Neuronal stem cell (in vitro differentiated cells): Measurements from ENCODE around the gene C1orf198.
A peak's percentile ranks its signal among the peaks of the same experiment; 100 is the strongest.

Experiments used
- DNase-seq: peaks from one replicate; pipeline ENCODE4 v3.0.0-alpha.2; 2013; ENCODE audit warnings: low spot score
- H2AFZ ChIP-seq: one replicate; pipeline ENCODE4 v1.6.1; 2013; ENCODE audit warnings: mild to moderate bottlenecking, low read length, inconsistent platforms
- H2AK5ac ChIP-seq: 2 replicates; pipeline ENCODE4 v1.6.1; 2013; ENCODE audit warnings: low read depth, mild to moderate bottlenecking, inconsistent platforms, low read length, moderate library complexity, mixed read lengths
- H2BK120ac ChIP-seq: 2 replicates; pipeline ENCODE4 v1.6.1; 2013; ENCODE audit warnings: low read depth, mild to moderate bottlenecking, inconsistent platforms, low read length, moderate library complexity, mixed read lengths
- H2BK12ac ChIP-seq: one replicate; pipeline ENCODE4 v1.6.1; 2013; ENCODE audit warnings: low read length, inconsistent platforms
- H2BK15ac ChIP-seq: 2 replicates; pipeline ENCODE4 v1.6.1; 2013; ENCODE audit warnings: mild to moderate bottlenecking, low read length, inconsistent platforms, mixed read lengths
- H2BK5ac ChIP-seq: one replicate; pipeline ENCODE4 v1.6.1; 2013; ENCODE audit warnings: inconsistent platforms, mild to moderate bottlenecking, low read length, moderate library complexity
- H3K14ac ChIP-seq: one replicate; pipeline ENCODE4 v1.6.1; 2013; ENCODE audit warnings: low read length, inconsistent platforms
- H3K18ac ChIP-seq: 2 replicates; pipeline ENCODE4 v1.6.1; 2013; ENCODE audit warnings: low read length, inconsistent platforms
- H3K23ac ChIP-seq: 2 replicates; pipeline ENCODE4 v1.6.1; 2013; ENCODE audit warnings: low read depth, mild to moderate bottlenecking, mixed read lengths, low read length, inconsistent platforms; ENCODE audit not compliant: poor library complexity
- H3K27ac ChIP-seq: replicated peaks from 3 replicates; pipeline ENCODE4 v1.5.1; 2013; ENCODE audit warnings: low read length, inconsistent platforms
- H3K27me3 ChIP-seq, 3 experiments: 2 replicates each; pipeline ENCODE4 v1.6.1; 2013; ENCODE audit warnings: low read length in 3 of 3, mild to moderate bottlenecking in 2 of 3, inconsistent platforms in 1 of 3, low read depth in 1 of 3, mixed read lengths in 1 of 3, moderate library complexity in 1 of 3; ENCODE audit not compliant: control insufficient read depth in 3 of 3, insufficient read depth in 3 of 3
- H3K36me3 ChIP-seq, 2 donors: replicated peaks in 1 of 2; 2 replicates each; pipeline ENCODE4 v1.6.1; 2013; ENCODE audit warnings: low read length in 2 of 2; ENCODE audit not compliant: control insufficient read depth in 2 of 2, insufficient read depth in 2 of 2
- H3K4ac ChIP-seq: 2 replicates; pipeline ENCODE4 v1.6.1; 2013; ENCODE audit warnings: inconsistent platforms, mild to moderate bottlenecking, low read length, moderate library complexity
- H3K4me1 ChIP-seq, 2 donors: 1 replicate in 1 of 2; 2 replicates in 1 of 2; pipeline ENCODE4 v1.6.1; 2013; ENCODE audit warnings: low read length in 2 of 2, low read depth in 1 of 2; ENCODE audit not compliant: control insufficient read depth in 2 of 2, insufficient read depth in 1 of 2
- H3K4me2 ChIP-seq: one replicate; pipeline ENCODE4 v1.6.1; 2013; ENCODE audit warnings: mild to moderate bottlenecking, low read length, inconsistent platforms; ENCODE audit not compliant: insufficient read depth, poor library complexity, severe bottlenecking
- H3K4me3 ChIP-seq, 2 donors: 2 replicates each; pipeline ENCODE4 v1.5.1; 2013; ENCODE audit warnings: low read length in 2 of 2, mild to moderate bottlenecking in 2 of 2, inconsistent platforms in 1 of 2, moderate library complexity in 1 of 2
- H3K79me1 ChIP-seq: one replicate; pipeline ENCODE4 v1.6.1; 2013; ENCODE audit warnings: low read depth, mild to moderate bottlenecking, inconsistent platforms, low read length, moderate library complexity
- H3K9ac ChIP-seq: one replicate; pipeline ENCODE4 v1.6.1; 2013; ENCODE audit warnings: mild to moderate bottlenecking, low read depth, low read length, inconsistent platforms; ENCODE audit not compliant: poor library complexity
- H3K9me3 ChIP-seq, 2 donors: replicated peaks in 1 of 2; 2 replicates each; pipeline versions ENCODE3 to v1.6.1; 2013; ENCODE audit warnings: low read length in 2 of 2, mild to moderate bottlenecking in 2 of 2, inconsistent platforms in 1 of 2, low read depth in 1 of 2, mixed read lengths in 1 of 2, moderate library complexity in 1 of 2; ENCODE audit not compliant: control insufficient read depth in 2 of 2, insufficient read depth in 1 of 2
- H4K8ac ChIP-seq: one replicate; pipeline ENCODE4 v1.6.1; 2013; ENCODE audit warnings: low read depth, mild to moderate bottlenecking, inconsistent platforms, low read length, moderate library complexity
- H4K91ac ChIP-seq: one replicate; pipeline ENCODE4 v1.6.1; 2013; ENCODE audit warnings: low read length, low read depth, mild to moderate bottlenecking, inconsistent platforms; ENCODE audit not compliant: poor library complexity
- WGBS, 2 donors: extraction: QIAGEN DNeasy Blood & Tissue Kit; methylation state at CpG; one replicate each; pipeline ENCODE4 v1.1.7; 2013; ENCODE audit warnings: missing lambda C conversion rate in 2 of 2, mixed read lengths in 1 of 2; ENCODE audit not compliant: insufficient read length in 2 of 2, insufficient replicate concordance in 1 of 2; ENCODE audit errors: extremely low coverage in 2 of 2; 5-methylcytosine and 5-hydroxymethylcytosine counted together

C1orf198 gene

DNA sequence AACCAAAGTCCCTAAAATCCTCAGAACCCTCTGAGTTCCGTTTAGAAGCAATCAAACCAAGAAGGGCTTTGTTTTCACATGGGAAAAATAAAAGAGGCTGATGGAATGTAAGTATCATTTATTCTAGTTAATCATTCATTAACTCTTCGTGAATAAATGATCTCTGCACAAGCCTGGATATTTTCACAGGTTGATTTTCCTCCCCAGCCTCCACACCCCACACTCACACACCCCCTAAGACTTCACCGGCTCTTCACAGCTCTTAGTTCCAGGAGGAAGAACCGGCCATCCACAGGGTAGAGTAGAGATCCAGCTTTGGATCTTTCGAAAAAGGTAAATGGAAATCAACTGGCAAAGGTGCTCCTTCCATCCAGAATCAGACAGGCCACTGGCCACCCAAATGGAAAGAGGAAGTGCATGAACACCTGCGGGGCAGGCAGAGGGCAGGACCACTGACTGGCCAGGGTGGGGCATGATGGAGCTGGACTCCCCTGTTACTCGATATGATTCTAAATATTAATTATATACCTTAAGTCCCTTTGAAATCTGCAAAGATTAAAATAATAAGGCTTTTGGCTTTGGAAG, 10.0 kb downstream of the C1orf198 start:
- no peak overlapping the region for H2BK12ac ChIP-seq
- H3K23ac ChIP-seq, result no peak overlapping the region
- no peak overlapping the region for H3K4ac ChIP-seq
- no peak overlapping the region for H2AFZ ChIP-seq
- peaks cover 19 to 68% of the 10 kb centered on the region in 2 donors for H3K36me3 ChIP-seq
- no peak overlapping the region for H3K14ac ChIP-seq
- no peak overlapping the region for H3K9ac ChIP-seq
- no peak overlapping the region for H3K4me3 ChIP-seq
- H4K91ac ChIP-seq, result no peak overlapping the region
- DNase-seq, result no peak
- H2BK120ac ChIP-seq, result no peak overlapping the region
- peaks cover 2 to 8% of the 10 kb centered on the region in 2 donors for H3K9me3 ChIP-seq
- no CpG with 5 or more reads among the region's 7 CpGs for WGBS, 2 donors
- no peaks in the 10 kb centered on the region for H3K27me3 ChIP-seq
- H3K18ac ChIP-seq, result peak overlapping the region; percentile 12
- no peak overlapping the region for H2AK5ac ChIP-seq
- peaks cover 27 to 36% of the 10 kb centered on the region in 2 donors for H3K4me1 ChIP-seq
- no peak overlapping the region for H3K27ac ChIP-seq
- H3K4me2 ChIP-seq, result no peak overlapping the region
- H4K8ac ChIP-seq, result no peak overlapping the region
- no peak overlapping the region for H2BK5ac ChIP-seq
- H3K79me1 ChIP-seq, result peaks cover 3% of the 10 kb centered on the region
- no peak overlapping the region for H2BK15ac ChIP-seq

DNA sequence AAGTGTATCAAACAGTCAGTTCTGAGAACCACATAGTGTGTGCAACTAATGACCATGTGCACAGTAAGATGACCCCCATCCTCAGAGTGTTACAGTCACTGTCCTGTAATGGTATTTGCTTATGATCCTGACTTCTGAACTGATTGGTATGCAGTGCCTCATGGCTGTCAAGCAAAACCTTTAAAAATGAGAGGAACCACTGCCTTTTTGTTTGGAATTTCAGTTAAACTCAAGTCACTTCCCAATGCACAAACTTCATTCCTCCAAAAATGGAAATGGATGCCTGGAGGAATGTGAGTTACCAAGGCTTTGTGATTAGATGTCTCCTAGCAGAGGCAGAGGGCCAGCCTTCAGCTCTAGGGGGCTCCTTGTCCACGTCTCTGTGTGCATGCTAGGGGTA, 10.5 kb downstream of the C1orf198 start:
- H4K91ac ChIP-seq, result no peak overlapping the region
- H3K27me3 ChIP-seq, result no peaks in the 10 kb centered on the region
- peaks cover 24 to 70% of the 10 kb centered on the region in 2 donors for H3K36me3 ChIP-seq
- no peak overlapping the region for H3K4ac ChIP-seq
- H3K14ac ChIP-seq, result no peak overlapping the region
- no peak overlapping the region for H3K4me3 ChIP-seq
- H3K4me1 ChIP-seq, result peaks cover 27 to 36% of the 10 kb centered on the region in 2 donors
- no peak overlapping the region for H2BK15ac ChIP-seq
- H3K9ac ChIP-seq, result no peak overlapping the region
- no peak overlapping the region for H4K8ac ChIP-seq
- no peak overlapping the region for H2AFZ ChIP-seq
- no peak overlapping the region for H3K18ac ChIP-seq
- no peak overlapping the region for H3K27ac ChIP-seq
- peaks cover 4% of the 10 kb centered on the region for H3K79me1 ChIP-seq
- peaks cover 2 to 8% of the 10 kb centered on the region in 2 donors for H3K9me3 ChIP-seq
- no peak overlapping the region for H2AK5ac ChIP-seq
- H3K4me2 ChIP-seq, result no peak overlapping the region
- H2BK120ac ChIP-seq, result no peak overlapping the region
- H2BK5ac ChIP-seq, result no peak overlapping the region
- H2BK12ac ChIP-seq, result no peak overlapping the region
- no peak for DNase-seq
- WGBS, 2 donors, result no CpG with 5 or more reads among the region's 1 CpG
- H3K23ac ChIP-seq, result no peak overlapping the region

DNA sequence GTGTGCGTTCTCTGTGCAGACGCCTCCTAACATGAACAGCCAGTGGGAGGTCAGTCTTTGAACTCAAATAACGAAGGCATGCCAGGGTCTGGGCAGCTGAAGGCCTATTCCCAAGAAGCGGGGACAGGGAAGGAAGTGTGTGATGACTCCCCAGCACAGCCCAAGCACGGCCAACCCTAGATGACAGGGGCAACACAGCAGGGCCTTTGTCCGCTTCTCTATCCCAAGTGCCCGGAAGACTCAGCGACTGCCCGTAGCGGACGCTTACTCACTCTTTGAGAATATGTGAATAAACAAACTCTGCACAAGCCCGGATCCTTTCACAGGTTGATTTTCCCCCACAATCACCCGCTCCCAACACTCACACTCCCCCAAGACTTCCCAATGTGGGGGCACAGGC, 11.2 kb downstream of the C1orf198 start:
- Histone ChIP-seq H2AK5ac (peak overlapping the region; percentile 51), H2AFZ (no peak overlapping the region), H3K9ac (no peak overlapping the region), H3K23ac (no peak overlapping the region), H3K27ac (no peak overlapping the region), H3K27me3 (no peaks in the 10 kb centered on the region), H3K4me2 (no peak overlapping the region), H3K36me3 (peaks cover 24 to 72% of the 10 kb centered on the region in 2 donors), H3K4me3 (no peak overlapping the region), H3K14ac (no peak overlapping the region), H4K91ac (no peak overlapping the region), H3K4me1 (peaks cover 27 to 36% of the 10 kb centered on the region in 2 donors), H2BK120ac (no peak overlapping the region), H4K8ac (no peak overlapping the region), H3K79me1 (peaks cover 4% of the 10 kb centered on the region), H2BK12ac (no peak overlapping the region), H2BK5ac (no peak overlapping the region), H3K9me3 (peaks cover 2 to 10% of the 10 kb centered on the region in 2 donors), H3K18ac (no peak overlapping the region), H2BK15ac (no peak overlapping the region), H3K4ac (no peak overlapping the region)
- no CpG with 5 or more reads among the region's 13 CpGs for WGBS, 2 donors
- DNase-seq, result no peak

DNA sequence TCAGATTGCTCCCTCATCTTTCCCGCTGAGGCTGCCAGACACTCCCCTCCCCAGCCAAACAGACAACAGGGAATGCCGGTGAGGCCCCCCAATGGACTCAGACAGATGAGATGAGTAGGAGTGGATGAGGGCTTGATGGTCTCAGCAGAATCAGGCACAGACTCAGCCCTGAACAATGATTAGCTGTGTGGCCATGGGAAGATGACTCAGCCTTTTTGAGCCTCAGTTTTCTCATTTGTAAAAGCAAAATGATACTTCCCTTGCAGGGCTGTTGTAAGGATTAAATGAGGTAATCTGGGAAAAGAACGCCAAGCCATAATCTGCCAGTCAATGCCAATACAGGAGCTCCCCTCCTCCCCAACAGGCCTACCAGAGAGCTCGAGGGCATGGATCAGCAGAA, 12.4 kb downstream of the C1orf198 start:
- Histone ChIP-seq H2BK12ac (no peak overlapping the region), H2BK15ac (no peak overlapping the region), H3K4ac (no peak overlapping the region), H3K9me3 (peaks cover 2 to 9% of the 10 kb centered on the region in 2 donors), H3K18ac (peak overlapping the region; percentile 34), H3K27me3 (no peaks in the 10 kb centered on the region), H3K4me1 (peaks cover 27 to 47% of the 10 kb centered on the region in 2 donors), H3K4me3 (no peak overlapping the region), H2AK5ac (no peak overlapping the region), H3K9ac (no peak overlapping the region), H2BK120ac (no peak overlapping the region), H3K27ac (no peak overlapping the region), H3K23ac (no peak overlapping the region), H3K79me1 (peaks cover 4% of the 10 kb centered on the region), H4K8ac (no peak overlapping the region), H3K14ac (no peak overlapping the region), H3K4me2 (no peak overlapping the region), H4K91ac (no peak overlapping the region), H2BK5ac (no peak overlapping the region), H2AFZ (no peak overlapping the region), H3K36me3 (peaks cover 25 to 72% of the 10 kb centered on the region in 2 donors)
- no peak for DNase-seq
- no CpG with 5 or more reads among the region's 4 CpGs for WGBS, 2 donors
